GM12892 (cell line): Measurements from ENCODE around the gene FSIP1.

Experiments used
- POLR2A ChIP-seq: IDR thresholded peaks from 2 replicates; pipeline ENCODE4 v1.6.1; 2011; ENCODE audit warnings: low read depth, low read length, control low read depth
- TAF1 ChIP-seq: IDR thresholded peaks from 2 replicates; pipeline ENCODE4 v1.6.1; 2011; ENCODE audit warnings: low read depth, mild to moderate bottlenecking, control low read depth, low read length, borderline replicate concordance

GRCh38 chr15:39558421-39558820 lies 224.2 kb downstream of the FSIP1 start:
- TF ChIP-seq POLR2A = no peak
- no peak for TF ChIP-seq TAF1
